ENCODE measurements around the gene CACFD1.

The CACFD1 gene

DNA sequence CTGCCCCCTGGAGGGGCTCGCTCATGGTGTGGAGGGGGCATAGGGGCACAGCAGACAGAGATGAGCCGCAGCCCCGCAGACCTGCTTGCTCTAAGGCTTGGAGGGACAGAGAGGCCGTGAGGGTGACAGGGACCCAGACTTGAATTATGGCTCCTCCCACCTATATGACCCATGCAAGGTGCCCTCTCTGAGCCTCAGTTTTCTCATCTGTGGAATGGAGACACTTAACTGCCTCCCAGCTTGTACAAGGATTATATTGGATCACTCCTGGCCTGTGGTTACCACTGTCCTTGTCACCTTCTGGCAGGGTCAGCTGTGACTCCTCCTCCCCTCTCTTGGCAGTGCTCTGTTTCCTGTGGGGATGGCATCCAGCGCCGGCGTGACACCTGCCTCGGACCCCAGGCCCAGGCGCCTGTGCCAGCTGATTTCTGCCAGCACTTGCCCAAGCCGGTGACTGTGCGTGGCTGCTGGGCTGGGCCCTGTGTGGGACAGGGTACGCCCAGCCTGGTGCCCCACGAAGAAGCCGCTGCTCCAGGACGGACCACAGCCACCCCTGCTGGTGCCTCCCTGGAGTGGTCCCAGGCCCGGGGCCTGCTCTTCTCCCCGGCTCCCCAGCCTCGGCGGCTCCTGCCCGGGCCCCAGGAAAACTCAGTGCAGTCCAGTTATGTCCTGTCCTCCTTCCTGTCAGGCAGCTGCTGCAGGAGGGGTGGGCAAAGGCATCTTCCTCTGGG, 4.7 kb upstream of the CACFD1 start:
- no peak overlapping the region for H2AFZ ChIP-seq (ENCODE audit: low read length, unreplicated experiment)
- H3K27ac ChIP-seq (ENCODE audit: low read depth, low read length): no peak overlapping the region
- no peaks in the 10 kb centered on the region for H3K27me3 ChIP-seq (ENCODE audit: insufficient read depth, low read length)
- H3K4me1 ChIP-seq (ENCODE audit: control insufficient read depth, insufficient read depth, low read length, unreplicated experiment): peaks cover 6% of the 10 kb centered on the region
- H3K36me3 ChIP-seq (ENCODE audit: insufficient read depth, low read length): no peaks in the 10 kb centered on the region
- no peaks in the 10 kb centered on the region for H3K79me2 ChIP-seq (ENCODE audit: control insufficient read depth, insufficient read depth, low read length, unreplicated experiment)
- no peak overlapping the region for H3K4me3 ChIP-seq (ENCODE audit: low read depth, low read length)

DNA sequence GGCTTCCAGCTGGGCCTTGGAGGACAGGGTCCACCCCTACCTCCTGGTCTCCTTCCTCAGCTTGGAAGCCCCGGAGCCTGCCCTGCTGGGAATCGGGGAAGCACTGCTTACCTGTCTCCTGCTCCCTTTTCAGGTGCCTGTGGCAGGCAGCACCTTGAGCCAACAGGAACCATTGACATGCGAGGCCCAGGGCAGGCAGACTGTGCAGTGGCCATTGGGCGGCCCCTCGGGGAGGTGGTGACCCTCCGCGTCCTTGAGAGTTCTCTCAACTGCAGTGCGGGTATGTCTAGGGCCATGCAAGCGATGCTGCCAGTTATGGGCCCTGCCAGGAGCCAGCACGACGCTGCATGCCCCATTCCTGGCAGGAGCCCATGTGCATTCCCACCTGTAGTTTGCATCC, 3.8 kb upstream of the CACFD1 start:
- Histone ChIP-seq H3K79me2 (ENCODE audit: control insufficient read depth, insufficient read depth, low read length, unreplicated experiment) (no peaks in the 10 kb centered on the region), H3K4me3 (ENCODE audit: low read depth, low read length) (no peak overlapping the region), H3K27ac (ENCODE audit: low read depth, low read length) (no peak overlapping the region), H3K27me3 (ENCODE audit: insufficient read depth, low read length) (no peaks in the 10 kb centered on the region), H3K4me1 (ENCODE audit: control insufficient read depth, insufficient read depth, low read length, unreplicated experiment) (peaks cover 10% of the 10 kb centered on the region), H3K36me3 (ENCODE audit: insufficient read depth, low read length) (no peaks in the 10 kb centered on the region), H2AFZ (ENCODE audit: low read length, unreplicated experiment) (no peak overlapping the region)

GRCh38 chr9:133456409-133456808, 3.4 kb upstream of the CACFD1 start:
- H3K79me2 ChIP-seq (ENCODE audit: control insufficient read depth, insufficient read depth, low read length, unreplicated experiment): no peaks in the 10 kb centered on the region
- H3K4me3 ChIP-seq (ENCODE audit: low read depth, low read length): no peak overlapping the region
- H3K27ac ChIP-seq (ENCODE audit: low read depth, low read length): no peak overlapping the region
- H3K4me1 ChIP-seq (ENCODE audit: control insufficient read depth, insufficient read depth, low read length, unreplicated experiment): peaks cover 13% of the 10 kb centered on the region
- H3K27me3 ChIP-seq (ENCODE audit: insufficient read depth, low read length): no peaks in the 10 kb centered on the region
- H3K36me3 ChIP-seq (ENCODE audit: insufficient read depth, low read length): no peaks in the 10 kb centered on the region
- no peak overlapping the region for H2AFZ ChIP-seq (ENCODE audit: low read length, unreplicated experiment)

GRCh38 chr9:133457233-133457632, 2.5 kb upstream of the CACFD1 start:
- H3K79me2 ChIP-seq (ENCODE audit: control insufficient read depth, insufficient read depth, low read length, unreplicated experiment): no peaks in the 10 kb centered on the region
- no peak overlapping the region for H2AFZ ChIP-seq (ENCODE audit: low read length, unreplicated experiment)
- H3K4me1 ChIP-seq (ENCODE audit: control insufficient read depth, insufficient read depth, low read length, unreplicated experiment): peaks cover 13% of the 10 kb centered on the region
- no peaks in the 10 kb centered on the region for H3K27me3 ChIP-seq (ENCODE audit: insufficient read depth, low read length)
- no peak overlapping the region for H3K27ac ChIP-seq (ENCODE audit: low read depth, low read length)
- H3K36me3 ChIP-seq (ENCODE audit: insufficient read depth, low read length): no peaks in the 10 kb centered on the region
- H3K4me3 ChIP-seq (ENCODE audit: low read depth, low read length): no peak overlapping the region

- Histone ChIP-seq H3K36me3 (ENCODE audit: insufficient read depth, low read length) (no peaks in the 10 kb centered on the region), H3K4me3 (ENCODE audit: low read depth, low read length) (no peak overlapping the region), H3K27ac (ENCODE audit: low read depth, low read length) (no peak overlapping the region), H3K4me1 (ENCODE audit: control insufficient read depth, insufficient read depth, low read length, unreplicated experiment) (peaks cover 13% of the 10 kb centered on the region), H3K27me3 (ENCODE audit: insufficient read depth, low read length) (no peaks in the 10 kb centered on the region), H2AFZ (ENCODE audit: low read length, unreplicated experiment) (no peak overlapping the region), H3K79me2 (ENCODE audit: control insufficient read depth, insufficient read depth, low read length, unreplicated experiment) (no peaks in the 10 kb centered on the region)
Observed at GRCh38 chr9:133457748-133458147, 2.0 kb upstream of the CACFD1 start.

DNA sequence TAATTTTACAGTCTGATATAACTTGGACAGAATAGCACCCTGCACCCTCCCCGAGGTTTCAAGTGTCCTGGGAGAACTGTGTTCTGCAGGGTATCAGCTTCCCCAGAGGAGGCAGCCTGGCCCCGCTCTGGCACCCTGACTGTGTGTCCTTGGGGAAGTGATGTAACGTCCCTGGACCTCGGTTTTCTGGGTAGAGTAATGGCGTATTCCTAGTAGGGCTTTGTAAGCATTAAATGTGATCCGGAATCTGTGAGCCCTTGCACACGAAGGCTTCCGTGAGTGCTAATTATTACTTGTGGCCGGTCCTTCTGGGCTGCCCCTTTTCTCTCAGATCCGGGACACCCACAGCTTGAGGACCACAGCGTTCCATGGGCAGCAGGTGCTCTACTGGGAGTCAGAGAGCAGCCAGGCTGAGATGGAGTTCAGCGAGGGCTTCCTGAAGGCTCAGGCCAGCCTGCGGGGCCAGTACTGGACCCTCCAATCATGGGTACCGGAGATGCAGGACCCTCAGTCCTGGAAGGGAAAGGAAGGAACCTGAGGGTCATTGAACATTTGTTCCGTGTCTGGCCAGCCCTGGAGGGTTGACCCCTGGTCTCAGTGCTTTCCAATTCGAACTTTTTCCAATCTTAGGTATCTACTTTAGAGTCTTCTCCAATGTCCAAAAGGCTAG, 1.0 kb upstream of the CACFD1 start:
- no peaks in the 10 kb centered on the region for H3K27me3 ChIP-seq (ENCODE audit: insufficient read depth, low read length)
- H3K4me1 ChIP-seq (ENCODE audit: control insufficient read depth, insufficient read depth, low read length, unreplicated experiment): peaks cover 13% of the 10 kb centered on the region
- no peaks in the 10 kb centered on the region for H3K36me3 ChIP-seq (ENCODE audit: insufficient read depth, low read length)
- no peak overlapping the region for H2AFZ ChIP-seq (ENCODE audit: low read length, unreplicated experiment)
- H3K27ac ChIP-seq (ENCODE audit: low read depth, low read length): no peak overlapping the region
- peak overlapping the region; percentile 75 for H3K4me3 ChIP-seq (ENCODE audit: low read depth, low read length)
- H3K79me2 ChIP-seq (ENCODE audit: control insufficient read depth, insufficient read depth, low read length, unreplicated experiment): no peaks in the 10 kb centered on the region

DNA sequence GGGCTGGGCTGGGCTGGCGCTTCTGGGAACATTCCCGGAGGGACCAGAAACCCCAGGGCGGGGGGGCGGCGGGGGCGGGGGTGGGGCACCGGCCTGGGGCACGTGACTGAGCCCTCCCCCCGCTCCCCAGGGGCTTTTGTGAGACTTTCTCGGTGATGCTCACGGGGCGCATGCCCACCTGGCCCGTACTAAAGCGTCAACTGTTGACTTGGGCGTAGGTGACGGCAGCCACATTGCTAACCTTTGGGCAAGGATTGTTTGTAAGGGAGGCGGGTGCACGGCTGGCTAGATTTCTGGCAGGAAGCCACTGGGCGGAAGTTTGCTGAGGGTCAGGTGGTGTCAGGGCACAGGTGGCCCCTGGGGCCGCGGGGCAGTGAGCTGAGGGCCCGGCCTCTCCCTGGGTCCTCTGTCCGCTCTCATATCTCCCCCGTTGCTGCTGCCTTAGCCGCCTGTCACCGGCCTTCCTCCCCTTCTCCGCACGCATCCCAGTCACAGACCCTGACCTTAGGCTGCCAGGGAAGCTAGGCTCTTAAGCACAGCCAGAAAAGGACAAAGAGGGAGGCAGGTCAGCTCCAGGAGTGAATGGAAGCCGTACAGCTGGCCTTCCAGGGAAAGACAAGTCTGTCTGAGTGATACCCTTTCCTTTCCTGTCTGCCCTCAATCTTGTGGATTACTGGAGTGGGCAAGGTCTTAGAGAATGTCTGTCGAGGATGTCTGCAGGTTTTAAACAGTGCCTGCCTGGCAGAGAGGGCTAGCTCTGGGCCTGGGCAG, 812 bp downstream of the CACFD1 start:
- Histone ChIP-seq H3K79me2 (ENCODE audit: control insufficient read depth, insufficient read depth, low read length, unreplicated experiment) (no peaks in the 10 kb centered on the region), H3K36me3 (ENCODE audit: insufficient read depth, low read length) (no peaks in the 10 kb centered on the region), H3K4me3 (ENCODE audit: low read depth, low read length) (peak overlapping the region; percentile 75), H3K27ac (ENCODE audit: low read depth, low read length) (peak overlapping the region; percentile 50; the same call in 1 of the 2 replicates), H3K27me3 (ENCODE audit: insufficient read depth, low read length) (no peaks in the 10 kb centered on the region), H3K4me1 (ENCODE audit: control insufficient read depth, insufficient read depth, low read length, unreplicated experiment) (peaks cover 13% of the 10 kb centered on the region), H2AFZ (ENCODE audit: low read length, unreplicated experiment) (no peak overlapping the region)

- Histone ChIP-seq H3K4me1 (ENCODE audit: control insufficient read depth, insufficient read depth, low read length, unreplicated experiment) (peaks cover 13% of the 10 kb centered on the region), H3K27me3 (ENCODE audit: insufficient read depth, low read length) (no peaks in the 10 kb centered on the region), H3K36me3 (ENCODE audit: insufficient read depth, low read length) (no peaks in the 10 kb centered on the region), H2AFZ (ENCODE audit: low read length, unreplicated experiment) (no peak overlapping the region), H3K27ac (ENCODE audit: low read depth, low read length) (no peak overlapping the region), H3K79me2 (ENCODE audit: control insufficient read depth, insufficient read depth, low read length, unreplicated experiment) (no peaks in the 10 kb centered on the region), H3K4me3 (ENCODE audit: low read depth, low read length) (no peak overlapping the region)
Observed at GRCh38 chr9:133461975-133462374, 2.2 kb downstream of the CACFD1 start.

GRCh38 chr9:133463234-133463863, 3.6 kb downstream of the CACFD1 start:
- H3K27me3 ChIP-seq (ENCODE audit: insufficient read depth, low read length): no peaks in the 10 kb centered on the region
- H3K27ac ChIP-seq (ENCODE audit: low read depth, low read length): no peak overlapping the region
- no peak overlapping the region for H3K4me3 ChIP-seq (ENCODE audit: low read depth, low read length)
- H2AFZ ChIP-seq (ENCODE audit: low read length, unreplicated experiment): no peak overlapping the region
- no peaks in the 10 kb centered on the region for H3K79me2 ChIP-seq (ENCODE audit: control insufficient read depth, insufficient read depth, low read length, unreplicated experiment)
- H3K4me1 ChIP-seq (ENCODE audit: control insufficient read depth, insufficient read depth, low read length, unreplicated experiment): peaks cover 13% of the 10 kb centered on the region
- H3K36me3 ChIP-seq (ENCODE audit: insufficient read depth, low read length): no peaks in the 10 kb centered on the region

- Histone ChIP-seq H3K36me3 (ENCODE audit: insufficient read depth, low read length) (no peaks in the 10 kb centered on the region), H3K4me1 (ENCODE audit: control insufficient read depth, insufficient read depth, low read length, unreplicated experiment) (peaks cover 9% of the 10 kb centered on the region)
Observed at GRCh38 chr9:133463864-133464615, 4.3 kb downstream of the CACFD1 start.

More at GRCh38 chr9:133463864-133464615, 4.3 kb downstream of the CACFD1 start:
- H2AFZ ChIP-seq (ENCODE audit: low read length, unreplicated experiment): no peak overlapping the region
- no peak overlapping the region for H3K4me3 ChIP-seq (ENCODE audit: low read depth, low read length)
- H3K27ac ChIP-seq (ENCODE audit: low read depth, low read length): no peak overlapping the region
- no peaks in the 10 kb centered on the region for H3K79me2 ChIP-seq (ENCODE audit: control insufficient read depth, insufficient read depth, low read length, unreplicated experiment)
- no peaks in the 10 kb centered on the region for H3K27me3 ChIP-seq (ENCODE audit: insufficient read depth, low read length)

Data from ACC112 (cell line).